Fibroblast of skin of left biceps (primary cell): ENCODE measurements around the gene CCDC136.

ENCODE experiments used
- DNase-seq, 2 experiments: peaks; one replicate each; pipeline ENCODE4 v3.0.0-alpha.2; 2013; ENCODE audit warnings: low read depth in 2 of 2

Gene CCDC136

DNA sequence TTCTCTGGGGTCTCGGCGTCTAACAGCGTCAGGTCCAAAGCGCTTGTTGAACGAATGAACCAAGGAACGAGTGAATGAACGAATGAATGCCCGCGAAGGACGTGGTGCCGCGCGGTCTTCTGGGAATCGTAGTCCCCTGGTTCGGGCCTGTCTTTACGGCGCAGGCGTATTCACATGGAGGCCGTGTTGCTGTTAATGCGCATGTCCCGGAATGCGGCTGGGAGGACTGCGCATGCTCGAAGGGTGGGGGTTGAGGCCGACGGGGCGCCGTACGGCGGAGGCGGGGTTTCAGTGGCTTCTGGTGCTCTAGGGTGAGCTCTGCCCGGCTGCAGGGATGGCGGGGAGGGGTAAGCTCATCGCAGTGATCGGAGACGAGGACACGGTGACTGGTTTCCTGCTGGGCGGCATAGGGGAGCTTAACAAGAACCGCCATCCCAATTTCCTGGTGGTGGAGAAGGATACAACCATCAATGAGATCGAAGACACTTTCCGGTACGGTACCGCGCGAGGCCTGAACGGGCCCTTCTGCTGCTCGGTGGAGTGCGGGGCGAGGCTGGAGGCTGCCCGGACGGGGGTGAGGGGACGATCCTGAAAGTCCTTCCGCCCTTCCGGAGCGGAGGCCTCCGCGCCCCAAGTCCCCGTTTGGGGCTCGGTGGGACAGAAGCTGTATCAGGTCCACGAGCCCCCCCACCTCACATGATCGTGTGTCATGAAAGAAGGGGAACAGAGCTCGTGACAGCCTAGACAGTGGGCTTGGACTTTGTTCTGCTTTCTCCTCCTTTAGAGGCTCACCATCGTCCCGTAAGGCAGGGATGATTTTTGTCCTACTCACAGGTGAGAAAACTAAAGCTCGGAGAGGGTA lies 71.0 kb downstream of the CCDC136 start, which contains the start of gene ATP6V1F:
Gene ATP6V1F, plus strand, starts transcription at position 286 of the 862 bp plus-strand sequence. Its CDS starts 49 bp downstream, at position 335.
- peak; percentile 90 to 91 for DNase-seq

DNA sequence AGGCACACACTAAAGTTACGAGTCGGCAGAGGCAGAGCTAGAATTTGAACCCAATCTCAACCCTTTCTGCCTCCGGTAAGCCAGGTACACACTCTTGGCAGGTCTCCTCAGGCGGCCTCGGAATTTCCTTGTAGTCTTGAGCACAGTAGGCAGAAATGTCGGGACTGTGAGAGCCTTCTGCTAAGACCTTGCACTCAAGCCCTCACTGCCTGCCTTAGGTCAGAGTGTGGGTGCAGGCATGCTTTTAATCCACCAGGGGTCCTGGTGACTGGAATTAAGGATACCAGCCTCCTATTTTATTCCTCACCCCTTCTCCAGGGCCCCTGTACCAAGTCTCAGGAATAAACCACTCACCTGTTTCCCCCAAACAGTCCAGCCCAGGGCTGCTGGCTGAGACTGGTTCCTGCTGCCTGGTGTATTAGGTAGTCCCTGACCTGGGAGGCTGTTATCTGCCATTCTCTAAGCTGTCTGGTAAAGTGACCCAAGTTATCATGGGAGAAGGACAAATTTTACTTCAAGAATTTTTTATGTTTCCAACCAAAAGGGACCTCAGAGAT lies 71.7 kb downstream of the CCDC136 start:
- peak; percentile 23 to 33 for DNase-seq

DNA sequence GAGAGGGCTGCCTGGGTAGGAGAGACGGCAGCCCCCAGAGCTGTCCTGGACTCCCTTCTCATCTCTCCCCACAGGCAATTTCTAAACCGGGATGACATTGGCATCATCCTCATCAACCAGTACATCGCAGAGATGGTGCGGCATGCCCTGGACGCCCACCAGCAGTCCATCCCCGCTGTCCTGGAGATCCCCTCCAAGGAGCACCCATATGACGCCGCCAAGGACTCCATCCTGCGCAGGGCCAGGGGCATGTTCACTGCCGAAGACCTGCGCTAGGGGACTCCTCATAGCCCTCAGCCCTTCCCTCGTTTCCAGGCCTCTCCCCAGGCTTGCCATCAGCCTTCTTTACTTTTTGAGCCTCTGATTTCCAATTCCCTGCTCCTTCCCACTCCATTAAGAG lies 73.5 kb downstream of the CCDC136 start:
- no peak for DNase-seq

DNA sequence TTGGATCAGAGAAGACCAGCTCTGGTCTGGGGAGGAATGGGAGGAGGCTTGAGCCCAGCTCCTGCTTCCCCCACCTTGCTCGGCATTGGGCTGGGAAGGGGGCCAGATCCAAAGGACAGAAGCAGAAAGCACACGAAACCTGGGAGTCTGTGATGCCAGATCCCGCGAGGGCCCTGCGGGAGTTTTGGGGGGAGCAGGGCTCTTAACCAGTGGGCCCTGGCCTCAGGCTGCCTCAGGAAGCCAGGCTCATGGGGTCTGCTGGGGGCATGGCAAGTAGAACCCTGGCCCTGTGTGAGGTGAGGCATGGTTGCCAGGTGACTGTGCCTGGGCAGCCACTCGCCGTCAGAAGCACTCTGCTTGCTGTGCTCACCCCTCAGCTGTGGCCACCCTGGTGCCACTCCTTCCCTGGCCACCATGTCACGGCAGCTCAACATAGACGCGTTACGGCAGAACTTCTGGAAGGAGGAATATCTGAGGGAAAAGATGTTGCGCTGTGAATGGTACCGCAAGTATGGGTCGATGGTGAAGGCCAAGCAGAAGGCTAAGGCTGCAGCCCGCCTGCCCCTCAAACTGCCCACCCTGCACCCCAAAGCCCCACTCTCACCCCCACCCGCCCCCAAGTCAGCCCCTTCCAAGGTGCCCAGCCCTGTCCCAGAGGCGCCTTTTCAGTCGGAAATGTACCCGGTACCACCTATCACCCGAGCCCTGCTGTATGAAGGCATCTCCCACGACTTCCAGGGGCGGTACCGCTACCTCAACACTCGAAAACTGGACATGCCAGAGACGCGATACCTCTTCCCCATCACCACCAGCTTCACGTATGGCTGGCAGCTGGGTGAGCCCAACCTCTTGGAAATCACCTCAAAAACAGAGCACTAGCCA lies 74.5 kb downstream of the CCDC136 start:
- DNase-seq: no peak

DNA sequence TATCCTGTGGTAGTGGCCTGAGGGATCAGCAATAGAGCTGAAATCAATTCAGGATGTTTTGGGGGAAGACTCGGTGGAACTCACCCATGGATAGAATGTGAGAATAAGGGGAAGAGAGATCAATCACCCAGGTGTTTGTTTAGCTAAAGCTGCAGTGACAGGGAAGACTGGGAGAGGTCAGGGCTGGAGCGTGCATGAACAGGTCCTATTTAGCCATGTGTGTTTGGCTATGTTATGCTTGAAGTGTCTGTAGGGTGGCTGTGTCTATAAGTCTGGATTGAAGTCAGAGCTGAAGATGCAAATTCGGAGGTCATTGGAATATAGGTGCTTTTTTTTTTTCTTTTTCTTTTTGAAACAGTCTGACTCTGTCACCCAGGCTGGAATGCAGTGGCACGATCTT lies 75.5 kb downstream of the CCDC136 start:
- DNase-seq: no peak

DNA sequence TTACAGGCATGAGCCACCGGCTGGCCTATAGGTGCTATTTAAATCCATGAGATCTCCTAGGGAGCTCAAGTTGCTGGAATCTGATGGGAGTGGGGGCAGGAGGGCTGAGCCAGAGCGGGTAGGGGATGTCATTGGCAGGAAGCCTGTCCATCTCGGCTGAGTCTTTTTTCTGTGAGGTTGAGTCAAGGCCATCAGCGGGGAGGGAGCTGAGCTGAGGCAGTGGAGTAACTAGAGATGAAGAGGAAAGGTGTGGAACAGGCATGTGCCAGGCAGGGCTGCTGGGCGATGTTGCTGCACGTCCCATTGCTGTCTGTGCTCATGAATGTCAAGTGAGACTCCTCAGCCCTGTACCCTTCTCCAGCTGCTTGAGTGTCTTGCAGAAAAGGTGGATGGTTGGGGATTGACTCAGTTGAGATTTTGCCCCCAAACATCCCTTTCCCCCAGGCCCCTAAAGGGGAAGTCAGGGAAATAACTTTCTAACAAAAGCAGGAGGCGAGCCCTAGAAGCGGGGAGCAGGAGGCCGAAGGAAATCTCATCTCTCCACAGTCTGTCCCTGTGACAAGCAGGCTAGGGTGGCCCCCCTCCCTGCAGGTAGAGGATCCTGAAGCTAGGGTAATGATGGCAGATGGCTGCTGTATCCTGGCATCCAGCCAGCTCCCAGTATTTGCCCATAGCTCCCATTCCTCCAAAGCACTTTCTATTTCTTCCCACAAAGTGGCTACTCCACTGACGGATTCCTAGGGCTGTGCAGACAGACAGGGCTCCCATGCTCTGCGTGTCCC lies 76.3 kb downstream of the CCDC136 start:
- DNase-seq: no peak

DNA sequence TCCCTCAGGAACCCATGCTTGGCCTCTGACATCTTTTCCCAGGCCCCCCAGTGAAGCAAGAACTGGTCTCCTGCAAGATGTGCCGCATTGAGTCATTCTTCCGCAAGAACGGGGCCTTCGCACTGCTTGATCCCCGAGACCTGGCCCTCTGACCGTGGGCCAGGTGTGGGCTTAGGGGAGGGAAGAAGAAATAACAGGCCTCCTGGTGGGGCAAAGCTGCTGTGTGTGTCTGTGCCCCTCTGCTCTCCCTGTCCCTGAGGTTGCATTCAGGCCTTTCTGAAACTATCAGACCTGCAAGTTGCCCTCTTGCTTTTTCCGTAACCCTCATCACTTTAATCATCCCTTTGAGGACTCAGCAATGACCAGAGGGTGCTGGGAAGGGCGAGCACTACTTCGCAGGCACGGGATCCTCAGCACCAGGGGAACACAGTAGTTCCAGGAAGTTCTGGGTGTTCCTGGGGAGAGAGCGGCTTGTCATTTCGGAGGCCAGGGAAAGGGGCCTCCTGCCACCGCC lies 76.9 kb downstream of the CCDC136 start:
- DNase-seq: no peak

DNA sequence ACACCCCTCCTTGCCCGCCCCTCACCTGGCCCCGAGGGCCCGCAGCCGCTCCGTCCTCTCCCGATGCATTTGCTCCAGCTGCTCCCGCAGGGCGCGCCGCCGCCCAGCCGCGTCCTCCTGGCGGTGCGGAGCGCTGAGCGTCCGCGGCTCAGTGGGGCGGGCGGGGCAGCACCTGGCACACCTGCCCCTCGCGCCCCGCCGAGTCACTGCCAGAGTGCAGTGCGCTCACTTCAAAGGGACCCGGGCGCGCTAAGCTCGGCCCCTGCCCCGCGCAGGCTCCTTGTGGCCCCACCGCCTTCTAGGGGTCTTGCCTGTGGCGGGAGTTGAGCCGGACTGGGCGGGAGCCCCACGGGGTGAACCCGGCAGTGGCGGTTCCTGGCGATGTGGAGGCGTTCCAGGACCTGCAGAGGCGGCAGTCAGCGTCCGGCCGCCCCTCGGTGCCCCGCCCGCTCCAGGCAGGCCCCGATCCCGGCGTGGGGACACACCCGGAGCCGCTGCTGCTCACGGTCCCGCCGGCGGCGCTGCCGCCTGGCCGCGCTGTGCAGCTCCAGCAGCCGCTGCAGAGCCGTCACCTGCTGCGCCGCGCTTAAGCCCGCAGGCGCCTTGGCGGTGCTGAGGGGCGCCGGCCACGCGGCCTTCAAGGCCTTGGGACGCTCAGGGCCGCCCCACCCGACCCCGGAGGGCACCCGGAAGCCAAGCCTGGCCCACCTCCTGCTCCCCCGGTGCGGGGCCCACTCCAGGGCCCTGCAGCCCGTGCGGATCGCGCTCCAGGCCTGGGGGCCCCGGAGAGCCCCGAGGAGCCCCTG lies 77.6 kb downstream of the CCDC136 start:
- no peak for DNase-seq

DNA sequence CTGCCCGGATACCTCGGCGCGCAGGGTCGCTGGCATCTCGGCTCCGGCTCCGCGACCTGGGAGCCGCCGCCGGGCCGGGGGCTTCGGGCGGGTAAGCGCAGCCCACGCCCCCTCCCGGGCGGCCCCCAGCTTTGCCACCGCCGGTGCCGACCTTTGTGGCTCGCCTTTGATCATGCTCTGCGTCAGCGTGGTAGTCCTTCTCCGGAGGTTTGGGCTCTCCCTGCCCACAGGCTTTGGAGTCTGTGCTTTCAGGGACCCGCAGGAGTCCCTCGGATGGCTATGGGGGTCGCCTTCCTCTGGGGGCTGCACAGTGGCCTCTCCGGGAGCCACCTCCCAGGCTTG lies 78.1 kb downstream of the CCDC136 start:
- no peak for DNase-seq

DNA sequence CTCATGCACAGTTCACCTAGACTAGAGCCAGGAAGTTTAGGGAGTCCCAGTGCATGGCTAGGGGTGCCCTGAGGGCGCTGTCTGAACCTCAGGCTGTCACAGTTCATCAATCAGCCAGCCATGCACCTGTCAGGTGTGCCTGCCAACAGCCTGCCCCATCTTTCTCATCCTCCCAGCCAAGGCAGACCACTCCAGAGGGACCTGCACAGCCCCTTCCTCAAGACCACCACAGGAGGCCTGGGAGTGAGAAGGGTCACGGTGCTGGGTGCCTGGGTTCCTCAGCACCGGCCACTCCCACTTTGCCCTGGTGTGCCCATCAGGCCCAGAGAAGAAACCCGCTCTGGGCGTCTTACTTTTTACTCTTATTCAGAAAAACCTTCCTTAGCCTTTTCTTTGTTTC lies 79.3 kb downstream of the CCDC136 start:
- DNase-seq: no peak
